GM19372 (cell line): ENCODE results near the gene SHISA9.

ENCODE experiments used
- ATAC-seq: cut with Tn5 transposase; IDR thresholded peaks from one replicate; pipeline ENCODE4 v1.9.1; 2021; ENCODE audit warnings: mild to moderate bottlenecking, low read depth, moderate library complexity; ENCODE audit not compliant: unreplicated experiment

The SHISA9 gene

DNA sequence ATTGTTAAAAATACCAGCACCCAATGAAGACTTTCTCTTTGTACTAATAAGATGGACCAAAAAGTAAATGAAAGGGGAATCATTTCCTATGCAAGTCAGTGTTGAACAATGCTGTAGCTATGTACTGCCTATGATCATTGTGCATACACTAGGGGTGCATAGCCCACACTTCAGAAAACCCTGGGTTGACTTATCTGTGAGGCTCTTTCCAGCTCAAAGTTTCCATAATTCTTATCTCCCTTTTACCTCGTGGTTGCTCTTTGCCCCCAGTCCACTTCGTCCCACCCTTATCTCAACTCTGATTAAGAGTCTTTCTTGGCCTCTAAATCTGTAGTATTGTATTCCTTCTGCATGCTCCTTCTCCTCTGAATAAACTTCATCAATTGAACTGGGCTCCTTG is 336.8 kb downstream of the SHISA9 start:
- ATAC-seq: no peak

DNA sequence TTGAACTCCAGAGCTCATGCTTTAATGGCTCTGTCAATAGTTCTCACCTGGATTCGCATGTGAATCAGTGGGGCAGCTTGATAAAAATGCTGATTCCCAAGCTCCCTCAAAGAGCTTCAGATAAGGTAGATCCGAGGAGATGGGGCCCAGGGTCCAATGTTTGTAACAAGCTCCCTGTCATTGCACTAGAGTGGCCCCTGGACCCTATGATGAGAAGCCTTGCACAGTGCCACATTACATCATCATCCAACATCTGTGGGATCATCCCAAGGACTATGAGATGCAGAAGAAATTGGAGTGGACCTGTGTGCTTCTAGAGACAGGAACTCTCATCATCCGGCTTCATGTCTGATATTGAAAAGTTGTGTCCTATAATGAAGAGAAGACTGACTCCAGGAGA is 340.8 kb downstream of the SHISA9 start:
- no peak for ATAC-seq

DNA sequence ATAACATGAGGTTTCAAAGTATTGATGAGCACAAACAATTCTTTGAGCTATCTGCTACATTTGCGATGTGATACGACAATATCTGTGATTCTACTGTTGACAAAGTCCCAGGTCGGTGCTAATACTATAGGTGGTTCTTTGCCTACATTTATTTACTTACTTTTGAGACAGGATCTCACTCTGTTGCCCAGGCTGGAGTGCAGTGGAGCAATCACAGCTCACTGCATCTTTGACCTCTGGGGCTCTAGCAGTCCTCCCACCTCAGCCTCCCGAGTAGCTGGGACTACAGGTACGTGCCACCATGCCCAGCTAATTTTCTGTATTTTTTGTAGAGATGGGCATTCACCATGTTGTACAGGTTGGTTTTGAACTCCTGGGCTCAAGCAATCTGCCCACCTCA is 343.4 kb downstream of the SHISA9 start:
- ATAC-seq: no peak

DNA sequence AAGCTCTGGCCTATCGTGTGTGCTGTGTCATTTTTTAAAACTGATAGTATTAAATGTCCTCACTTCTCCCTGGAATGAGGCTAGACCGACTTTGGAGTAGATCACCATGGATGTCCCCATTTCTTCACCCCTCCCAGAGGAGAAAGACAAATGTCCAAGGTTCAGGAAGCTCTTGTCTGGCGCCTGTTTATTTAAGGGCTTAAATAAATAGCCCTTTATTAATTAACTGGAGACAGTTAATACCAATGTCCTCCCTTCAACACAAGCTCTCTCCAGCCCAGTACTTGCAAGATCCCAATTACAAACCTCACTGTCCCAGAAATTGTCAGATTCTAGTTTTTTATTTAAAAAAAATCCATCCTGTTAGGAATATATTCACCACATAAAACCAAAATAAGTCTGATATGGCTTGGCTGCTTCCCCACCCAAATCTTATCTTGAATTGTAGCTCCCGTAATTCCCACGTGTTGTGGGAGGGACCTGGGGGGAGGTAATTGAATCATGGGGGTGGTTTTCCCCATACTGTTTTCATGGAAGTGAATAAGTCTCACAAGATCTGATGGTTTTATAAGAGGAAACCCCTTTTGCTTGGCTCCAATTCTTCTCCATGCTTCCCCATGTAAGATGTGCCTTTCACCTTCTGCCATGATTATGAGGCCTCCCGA is 344.4 kb downstream of the SHISA9 start:
- ATAC-seq: no peak

DNA sequence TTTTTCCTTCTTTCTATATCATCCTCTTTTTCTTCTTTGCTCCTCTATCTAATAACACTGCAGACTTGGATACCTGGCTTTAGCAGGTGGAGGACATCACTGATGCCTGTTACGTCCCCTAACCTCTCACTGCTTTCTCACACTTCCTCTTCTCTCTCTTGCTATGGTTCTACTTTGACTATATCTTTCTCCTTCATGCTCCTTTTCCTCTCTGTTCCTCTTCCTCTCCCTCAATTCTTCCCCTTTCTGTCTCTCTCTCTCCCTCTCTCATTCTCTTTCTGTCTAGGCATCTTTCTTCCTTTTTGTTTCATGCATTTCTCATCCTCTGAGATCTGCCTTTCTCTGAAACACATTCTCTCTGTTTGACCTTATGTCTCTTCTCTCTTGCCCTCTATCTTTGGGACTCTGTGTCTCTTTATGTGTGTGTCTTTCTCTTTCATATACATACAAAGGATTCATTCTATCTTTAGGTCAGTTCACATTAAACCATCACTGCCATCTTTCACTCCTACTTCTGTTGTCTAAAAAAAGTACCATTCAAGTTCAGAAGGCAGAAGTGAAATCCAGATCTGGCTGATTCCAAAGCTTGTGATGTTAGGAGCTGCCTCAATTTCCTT is 353.7 kb downstream of the SHISA9 start:
- no peak for ATAC-seq

DNA sequence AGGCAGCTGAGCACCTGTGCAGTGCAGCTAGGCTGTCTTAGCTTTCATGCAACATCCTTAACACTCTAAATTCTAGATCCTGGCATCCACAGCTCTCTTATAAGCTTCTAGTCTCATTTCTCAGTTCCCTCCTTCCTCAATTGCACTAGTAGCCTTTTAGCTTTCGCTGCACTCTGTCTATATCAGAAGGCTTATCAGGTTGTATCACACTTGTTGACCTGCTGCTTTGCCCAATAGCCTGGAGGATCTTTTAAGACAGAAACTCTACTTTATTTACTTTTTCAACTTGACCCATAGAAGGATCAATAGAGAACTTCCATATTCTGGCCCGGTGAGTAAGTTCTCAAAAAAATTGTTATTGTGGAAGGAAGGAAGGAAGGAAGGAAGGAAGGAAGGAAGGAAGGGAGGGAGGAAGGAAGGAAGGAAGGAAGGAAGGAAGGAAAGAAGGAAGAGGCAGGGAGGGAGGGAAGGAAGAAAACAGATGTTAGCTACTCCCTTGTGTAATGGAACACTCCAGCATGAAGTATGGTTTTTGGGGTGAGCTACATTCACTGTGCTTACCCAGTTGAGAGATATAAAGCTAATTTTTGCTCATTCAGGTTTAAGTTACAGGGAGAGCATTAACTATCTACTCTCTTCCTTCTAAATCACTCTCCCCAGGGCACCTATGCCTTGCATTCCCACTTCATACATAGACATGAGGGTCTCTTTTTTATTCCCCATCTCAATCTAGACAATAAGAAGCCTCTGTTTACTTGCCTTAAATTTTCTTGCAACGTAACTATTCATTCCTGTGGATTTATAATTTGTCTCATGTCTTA is 361.1 kb downstream of the SHISA9 start:
- no peak for ATAC-seq

DNA sequence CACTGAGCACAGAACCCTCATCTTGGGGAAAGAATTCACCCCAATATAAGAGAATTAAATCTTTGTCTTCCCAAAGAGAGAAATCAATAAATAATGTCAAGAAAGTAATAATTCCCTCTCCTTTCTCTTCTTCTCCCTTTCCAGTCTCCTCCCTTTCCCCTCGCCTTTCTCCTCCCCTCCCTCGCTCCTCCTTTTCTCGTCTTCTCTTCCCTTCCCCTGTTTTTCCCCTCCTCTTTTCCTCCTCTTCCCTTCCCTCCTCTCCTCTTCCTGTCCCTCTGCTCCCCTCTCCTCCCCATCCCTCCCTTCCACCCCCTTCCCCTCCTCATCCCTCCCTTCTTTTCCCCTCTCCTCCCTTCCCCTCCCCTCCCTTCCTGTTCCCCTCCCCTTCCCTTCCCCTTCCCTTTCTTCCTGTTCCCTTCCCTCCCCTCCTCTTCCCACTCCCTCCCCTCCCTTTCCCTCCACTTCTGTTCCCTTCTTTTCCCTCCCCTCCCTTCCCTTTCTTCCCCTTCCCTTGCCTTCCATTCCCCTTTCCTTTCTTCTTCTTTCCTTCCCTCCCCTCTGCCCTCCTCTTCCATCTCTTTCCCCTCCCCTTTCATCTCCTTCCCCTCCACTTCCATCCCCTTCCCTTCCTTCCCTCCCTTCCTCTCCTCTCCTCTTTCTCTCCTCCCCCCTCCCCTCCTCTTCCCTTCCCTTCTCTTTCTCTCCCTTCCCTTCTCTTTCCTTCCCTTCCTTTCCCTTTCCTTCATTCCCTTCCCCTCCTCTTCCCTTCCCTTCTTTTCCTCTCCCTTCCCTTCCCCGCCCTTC is 363.6 kb downstream of the SHISA9 start:
- no peak for ATAC-seq

DNA sequence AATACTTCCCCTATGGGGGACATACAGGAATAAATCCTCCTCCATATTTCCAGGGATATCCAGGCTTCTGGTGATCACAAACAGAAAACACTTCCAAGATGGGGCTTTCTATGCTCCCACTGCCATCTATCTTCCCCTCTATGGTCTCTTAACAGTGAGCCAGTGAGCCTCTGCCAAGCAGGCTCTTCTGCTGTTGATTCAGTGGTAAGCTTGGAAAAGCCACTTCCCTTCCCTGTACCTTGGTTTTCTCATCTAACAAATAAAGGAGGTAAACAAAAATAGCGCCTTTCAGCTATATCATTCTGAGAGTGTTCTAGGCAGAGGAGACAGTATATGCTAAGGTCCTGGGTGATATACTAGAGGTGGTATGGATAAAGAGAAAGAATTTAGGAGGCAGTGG is 368.0 kb downstream of the SHISA9 start:
- no peak for ATAC-seq

DNA sequence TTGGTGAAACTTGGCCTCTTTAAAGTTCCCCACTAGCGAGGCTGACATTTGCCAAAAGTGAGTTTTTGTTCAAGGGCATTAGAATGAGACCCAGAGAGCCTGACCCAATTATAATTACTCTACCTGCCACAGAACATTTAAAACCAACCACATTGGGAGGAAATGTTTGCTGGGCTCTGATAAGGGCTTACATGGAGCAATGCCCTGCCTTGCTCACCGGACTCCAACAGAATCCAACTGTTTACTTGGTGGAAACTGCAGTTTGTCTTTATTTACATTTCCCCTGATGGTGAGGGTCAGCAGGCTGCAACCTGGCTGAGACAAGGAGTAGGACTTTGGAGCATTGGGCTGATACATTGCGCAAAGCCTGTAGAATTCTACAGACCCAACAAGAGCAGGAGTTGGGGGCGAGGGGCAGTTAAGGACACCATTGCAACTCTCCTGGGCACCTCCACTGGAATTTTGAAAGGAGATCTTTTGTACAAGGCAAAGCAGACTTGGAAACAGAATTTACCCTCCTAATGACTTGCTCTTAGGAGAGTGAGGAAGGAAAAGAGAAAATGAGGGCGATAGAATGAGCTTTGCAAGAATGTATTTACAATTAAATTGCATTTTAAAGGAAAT is 368.6 kb downstream of the SHISA9 start:
- no peak for ATAC-seq

DNA sequence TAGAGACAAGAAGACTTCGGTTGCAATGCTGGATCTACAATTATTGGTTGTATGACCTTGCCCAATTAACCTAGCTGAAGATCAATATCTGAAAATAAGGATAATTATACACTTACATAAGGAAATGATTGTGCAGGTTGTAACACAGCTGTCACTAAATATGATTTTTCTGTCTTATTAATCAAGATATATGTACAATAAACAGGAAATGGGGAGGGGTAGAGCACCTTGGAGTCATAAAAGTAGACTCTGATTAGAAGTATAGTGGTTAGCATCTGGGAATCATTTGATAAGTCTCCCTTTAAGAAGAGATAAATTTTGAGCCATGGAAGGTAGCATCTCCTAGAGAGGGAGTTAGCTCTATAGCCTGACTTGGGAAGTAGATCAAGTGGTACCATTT is 369.2 kb downstream of the SHISA9 start:
- ATAC-seq: no peak

DNA sequence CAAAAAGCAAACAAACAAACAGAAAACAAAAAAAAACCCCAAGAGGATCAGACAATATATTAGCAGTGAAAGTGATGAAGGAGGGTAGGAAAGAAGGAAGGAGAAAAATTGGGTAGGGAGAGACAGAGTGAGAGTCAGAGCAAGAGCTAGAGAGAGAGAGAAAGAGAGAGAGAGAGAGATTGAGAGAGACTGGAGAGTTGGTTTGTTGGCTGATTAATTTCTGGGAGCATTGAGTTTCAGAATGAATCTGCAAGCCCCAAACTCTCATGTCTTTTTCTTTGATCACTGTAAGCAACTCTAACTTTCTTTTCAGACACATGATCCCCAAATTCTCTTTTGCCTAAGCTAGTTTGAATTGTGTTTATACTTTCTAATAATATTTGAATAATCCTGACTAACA is 388.1 kb downstream of the SHISA9 start:
- no peak for ATAC-seq
